ENCODE results near the gene SMIM35.

Gene SMIM35

DNA sequence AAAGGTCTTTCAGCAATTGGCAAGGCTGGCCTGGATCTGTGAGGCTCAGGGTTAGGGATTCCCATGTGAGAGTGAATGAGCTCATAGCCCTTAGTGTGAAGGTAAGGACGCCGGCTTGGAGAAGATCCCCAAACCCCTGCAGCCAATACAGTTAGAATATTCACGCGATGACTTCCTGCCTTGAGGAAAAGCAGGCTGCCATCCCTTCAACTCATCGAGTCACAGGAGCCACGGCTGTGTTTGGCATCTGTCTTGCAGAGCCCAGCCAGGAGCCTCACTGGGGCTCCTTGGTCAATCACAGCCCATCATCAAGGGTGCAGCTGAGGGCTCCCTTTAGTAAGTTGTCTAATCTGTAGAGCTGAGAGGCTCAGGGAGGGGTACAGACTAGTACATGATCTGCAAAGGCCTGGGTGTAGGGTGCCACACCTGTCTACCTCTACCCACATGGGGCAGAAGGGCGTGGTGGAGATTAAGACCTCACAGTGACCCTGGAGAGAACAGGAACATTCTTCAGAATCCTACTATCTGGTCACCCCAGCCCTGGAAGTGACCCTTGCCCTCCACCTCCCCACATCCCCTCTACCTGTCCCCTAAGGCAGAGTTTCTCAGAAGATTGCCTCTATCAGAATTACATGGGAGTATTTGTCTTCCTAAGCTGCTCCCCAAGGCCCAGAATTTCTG lies 82.1 kb downstream of the SMIM35 start:
- no peak for DNase-seq (ENCODE audit: low read depth, low spot score)

DNA sequence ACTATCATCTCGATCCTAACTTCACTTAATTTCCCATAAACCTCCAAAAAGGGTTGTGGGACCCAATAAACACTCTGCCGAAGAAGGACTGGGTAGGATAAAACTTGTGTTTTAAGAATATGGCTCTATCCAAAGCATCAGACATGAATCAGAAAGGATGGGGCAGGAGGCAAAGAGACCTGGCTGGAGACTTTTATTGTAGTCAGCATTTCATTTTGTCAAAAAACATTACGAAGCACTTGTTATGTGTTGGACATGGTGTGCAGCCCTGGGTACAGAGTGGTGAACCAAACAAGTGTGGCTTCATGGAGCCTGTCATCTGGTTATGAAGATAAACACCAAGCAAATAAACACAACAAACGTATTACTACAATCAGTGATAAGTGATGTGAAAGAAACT lies 83.3 kb downstream of the SMIM35 start:
- DNase-seq (ENCODE audit: low read depth, low spot score), result no peak

DNA sequence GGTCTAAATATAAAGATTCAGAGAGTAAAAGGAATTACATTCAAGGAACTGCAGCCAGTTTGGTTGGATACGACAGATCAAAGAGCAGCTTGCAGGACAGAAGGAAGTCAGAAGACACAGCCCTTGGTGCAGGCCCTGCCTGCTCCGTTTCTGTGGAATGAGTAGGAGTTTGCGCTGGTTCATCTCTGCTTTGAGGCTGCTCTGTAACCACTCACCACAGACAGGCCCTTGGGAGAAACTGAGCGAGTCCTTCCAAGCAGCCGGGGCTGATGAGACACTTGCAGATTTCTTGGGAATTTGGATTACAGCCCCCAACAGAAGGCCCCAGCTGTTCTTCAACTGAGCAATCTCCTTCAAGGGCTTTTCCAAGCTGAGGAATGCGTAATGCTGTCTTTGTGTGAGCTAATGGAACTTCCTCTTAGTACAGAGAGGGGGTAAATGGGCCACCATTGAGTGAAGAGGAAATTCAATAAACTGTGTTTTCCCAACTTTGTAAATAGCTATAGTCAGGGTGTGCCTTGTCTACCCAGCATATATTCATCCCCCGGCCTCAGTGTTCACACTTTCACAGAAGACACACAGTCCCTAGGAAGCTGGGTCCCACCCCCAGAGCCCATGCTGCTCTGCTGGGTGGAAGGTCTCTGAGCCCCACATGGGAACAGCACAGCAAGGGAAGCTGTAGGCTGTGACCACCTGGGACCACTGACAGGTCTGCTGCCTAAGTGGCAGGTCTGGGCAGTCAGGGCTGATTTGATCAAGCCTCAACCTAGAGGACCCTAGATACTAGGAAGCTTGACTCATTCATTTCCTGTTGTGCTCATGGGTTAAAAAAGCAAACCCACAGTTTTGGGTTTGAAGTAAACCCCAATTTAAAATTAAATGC lies 84.0 kb downstream of the SMIM35 start:
- DNase-seq (ENCODE audit: low read depth, low spot score), result no peak

DNA sequence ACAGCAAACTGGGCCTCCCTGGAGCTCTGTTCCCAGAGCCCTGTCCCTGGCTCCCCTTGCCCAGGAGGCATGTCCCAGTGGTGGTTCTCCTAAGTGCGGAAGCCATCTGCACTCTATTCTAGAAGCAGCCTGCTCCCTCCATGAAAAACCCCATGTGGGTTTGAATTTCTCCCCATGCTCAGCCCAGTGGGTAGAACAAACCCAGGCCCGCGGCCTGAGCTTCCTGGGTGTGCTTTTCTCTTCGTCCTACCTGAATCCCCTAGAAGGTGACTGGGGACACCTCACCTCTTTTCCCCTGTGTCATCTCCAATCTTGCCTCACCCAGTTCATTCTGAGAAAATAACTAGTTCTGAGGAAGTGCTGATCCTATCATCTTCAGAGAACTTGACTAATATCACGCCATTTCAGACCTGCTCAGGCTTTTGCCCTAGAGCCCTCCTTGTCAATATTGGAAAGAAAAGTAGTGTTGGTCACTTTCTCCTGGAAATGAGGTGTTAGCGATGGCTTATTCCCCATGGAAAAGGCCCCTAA lies 84.7 kb downstream of the SMIM35 start:
- DNase-seq (ENCODE audit: low read depth, low spot score), result no peak

- no peak for DNase-seq (ENCODE audit: low read depth, low spot score)
Measured at GRCh38 chr11:118001494-118001971, 85.2 kb downstream of the SMIM35 start.

GRCh38 chr11:118000850-118001228 lies 85.9 kb downstream of the SMIM35 start:
- no peak for DNase-seq (ENCODE audit: low read depth, low spot score)

GRCh38 chr11:118000067-118000849 lies 86.5 kb downstream of the SMIM35 start:
- DNase-seq (ENCODE audit: low read depth, low spot score), result no peak

DNA sequence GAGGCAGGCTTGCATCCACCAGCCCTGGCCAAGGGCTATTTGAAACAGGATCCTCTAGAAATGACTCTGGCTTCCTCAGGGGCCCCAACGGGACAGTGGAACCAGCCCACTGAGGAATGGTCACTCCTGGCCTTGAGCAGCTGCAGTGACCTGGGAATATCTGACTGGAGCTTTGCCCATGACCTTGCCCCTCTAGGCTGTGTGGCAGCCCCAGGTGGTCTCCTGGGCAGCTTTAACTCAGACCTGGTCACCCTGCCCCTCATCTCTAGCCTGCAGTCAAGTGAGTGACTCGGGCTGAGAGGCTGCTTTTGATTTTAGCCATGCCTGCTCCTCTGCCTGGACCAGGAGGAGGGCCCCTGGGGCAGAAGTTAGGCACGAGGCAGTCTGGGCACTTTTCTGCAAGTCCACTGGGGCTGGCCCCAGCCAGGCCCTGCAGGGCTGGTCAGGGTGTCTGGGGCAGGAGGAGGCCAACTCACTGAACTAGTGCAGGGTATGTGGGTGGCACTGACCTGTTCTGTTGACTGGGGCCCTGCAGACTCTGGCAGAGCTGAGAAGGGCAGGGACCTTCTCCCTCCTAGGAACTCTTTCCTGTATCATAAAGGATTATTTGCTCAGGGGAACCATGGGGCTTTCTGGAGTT lies 87.3 kb downstream of the SMIM35 start:
- DNase-seq (ENCODE audit: low read depth, low spot score), result no peak

DNA sequence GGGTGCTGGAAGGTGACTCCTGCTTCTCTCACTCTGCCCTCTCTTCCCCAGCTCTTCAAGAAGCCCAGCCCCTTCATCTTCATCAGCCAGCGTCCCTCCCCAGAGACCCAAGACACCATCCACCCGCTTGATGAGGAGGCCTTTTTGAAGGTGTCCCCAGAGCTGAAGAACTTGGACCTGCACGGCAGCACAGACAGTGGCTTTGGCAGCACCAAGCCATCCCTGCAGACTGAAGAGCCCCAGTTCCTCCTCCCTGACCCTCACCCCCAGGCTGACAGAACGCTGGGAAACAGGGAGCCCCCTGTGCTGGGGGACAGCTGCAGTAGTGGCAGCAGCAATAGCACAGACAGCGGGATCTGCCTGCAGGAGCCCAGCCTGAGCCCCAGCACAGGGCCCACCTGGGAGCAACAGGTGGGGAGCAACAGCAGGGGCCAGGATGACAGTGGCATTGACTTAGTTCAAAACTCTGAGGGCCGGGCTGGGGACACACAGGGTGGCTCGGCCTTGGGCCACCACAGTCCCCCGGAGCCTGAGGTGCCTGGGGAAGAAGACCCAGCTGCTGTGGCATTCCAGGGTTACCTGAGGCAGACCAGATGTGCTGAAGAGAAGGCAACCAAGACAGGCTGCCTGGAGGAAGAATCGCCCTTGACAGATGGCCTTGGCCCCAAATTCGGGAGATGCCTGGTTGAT lies 88.0 kb downstream of the SMIM35 start:
- DNase-seq (ENCODE audit: low read depth, low spot score), result no peak

- DNase-seq (ENCODE audit: low read depth, low spot score), result no peak
Measured at GRCh38 chr11:117997823-117998579, 88.8 kb downstream of the SMIM35 start.

DNA sequence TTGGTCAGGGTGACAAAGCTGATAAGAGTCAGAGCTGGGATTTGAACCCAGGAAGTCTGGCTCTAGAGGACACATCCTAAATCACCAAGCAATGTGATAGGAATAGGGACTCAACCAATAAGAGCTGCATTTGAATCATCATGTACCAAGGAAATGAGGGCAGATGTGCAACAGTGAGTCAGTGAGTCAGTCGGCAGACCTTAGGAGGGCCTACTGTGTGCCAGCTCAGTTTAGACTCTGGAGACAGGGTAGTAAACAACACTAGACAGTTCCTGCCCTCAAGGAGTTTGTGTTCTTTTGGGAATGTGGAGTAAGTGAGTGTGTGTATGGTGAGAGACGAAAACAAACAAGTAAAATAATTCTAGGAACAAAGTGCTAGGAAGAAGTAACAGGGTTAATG lies 89.4 kb downstream of the SMIM35 start:
- no peak for DNase-seq (ENCODE audit: low read depth, low spot score)

DNA sequence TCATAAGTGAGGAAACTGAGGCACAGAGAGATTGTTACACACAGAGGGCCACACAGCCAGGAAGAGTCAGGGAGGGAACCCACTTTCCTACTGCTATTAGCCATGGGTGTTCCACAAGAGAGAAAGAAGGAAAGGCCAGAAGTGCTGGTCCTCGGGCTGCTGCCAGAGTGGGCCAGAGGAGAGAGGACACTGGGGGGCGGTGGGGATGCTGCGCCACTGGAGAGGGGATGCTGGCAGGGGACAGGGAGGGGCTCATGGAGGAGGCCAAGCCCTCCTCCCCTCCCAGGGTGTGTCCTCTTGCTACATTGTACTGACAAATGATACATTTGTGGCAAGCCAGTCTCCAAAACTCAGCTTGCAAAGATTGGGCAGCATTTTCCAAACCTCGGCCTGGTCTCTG lies 90.7 kb downstream of the SMIM35 start:
- no peak for DNase-seq (ENCODE audit: low read depth, low spot score)

GRCh38 chr11:117995472-117995871 lies 91.3 kb downstream of the SMIM35 start:
- DNase-seq (ENCODE audit: low read depth, low spot score), result no peak

DNA sequence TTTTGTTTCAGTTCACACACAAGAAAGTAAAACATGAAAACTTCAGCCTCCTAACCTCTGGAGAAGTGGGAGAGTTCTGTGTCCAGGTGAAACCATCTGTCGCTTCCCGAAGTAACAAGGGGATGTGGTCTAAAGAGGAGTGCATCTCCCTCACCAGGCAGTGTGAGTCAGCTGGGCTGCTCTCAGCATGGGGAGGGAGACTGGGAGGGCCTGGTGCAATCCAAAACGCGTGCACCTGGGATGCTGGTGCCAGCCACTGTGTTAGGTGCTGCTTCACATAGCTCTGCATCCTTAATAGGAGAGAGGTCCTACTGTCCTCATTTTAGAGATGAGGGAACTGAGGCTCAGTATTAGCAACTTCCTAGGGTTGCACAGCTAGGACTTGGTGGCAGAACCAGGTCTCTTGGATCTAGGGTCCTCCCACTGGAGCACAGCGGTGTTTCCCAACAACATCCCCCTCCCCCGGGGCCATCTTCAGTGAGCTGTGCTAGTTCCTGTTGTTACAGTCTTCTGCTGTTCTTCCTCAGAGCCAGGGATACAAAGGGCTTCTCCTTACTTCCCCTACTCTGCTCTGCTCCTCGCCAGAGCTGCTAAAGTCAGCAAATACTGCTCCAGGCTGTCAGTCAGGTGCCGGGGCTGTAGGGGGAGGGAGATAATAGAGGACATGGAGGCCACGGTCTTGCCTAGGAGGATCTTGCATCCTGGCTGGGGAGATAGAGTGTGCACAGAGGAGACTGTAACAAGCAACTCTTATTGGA lies 92.6 kb downstream of the SMIM35 start:
- no peak for DNase-seq (ENCODE audit: low read depth, low spot score)

DNA sequence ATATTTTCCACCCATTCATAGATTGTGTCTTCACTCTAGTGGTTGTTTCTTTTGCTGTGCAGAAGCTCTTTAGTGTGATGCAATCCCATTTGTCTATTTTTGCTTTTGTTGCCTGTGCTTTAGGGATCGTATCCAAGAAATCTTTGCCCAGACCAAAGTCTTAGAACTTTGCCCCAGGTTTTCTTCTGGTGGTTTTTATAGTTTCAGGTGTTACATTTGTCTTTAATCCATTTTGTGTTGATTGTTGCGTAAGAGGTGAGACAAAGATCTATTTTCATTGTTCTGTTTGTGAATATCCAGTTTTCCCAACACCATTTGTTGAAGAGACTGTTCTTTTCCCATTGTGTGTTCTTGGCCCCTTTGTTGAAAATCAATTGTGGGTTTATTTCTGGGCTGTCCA lies 94.1 kb downstream of the SMIM35 start:
- DNase-seq (ENCODE audit: low read depth, low spot score), result no peak

DNA sequence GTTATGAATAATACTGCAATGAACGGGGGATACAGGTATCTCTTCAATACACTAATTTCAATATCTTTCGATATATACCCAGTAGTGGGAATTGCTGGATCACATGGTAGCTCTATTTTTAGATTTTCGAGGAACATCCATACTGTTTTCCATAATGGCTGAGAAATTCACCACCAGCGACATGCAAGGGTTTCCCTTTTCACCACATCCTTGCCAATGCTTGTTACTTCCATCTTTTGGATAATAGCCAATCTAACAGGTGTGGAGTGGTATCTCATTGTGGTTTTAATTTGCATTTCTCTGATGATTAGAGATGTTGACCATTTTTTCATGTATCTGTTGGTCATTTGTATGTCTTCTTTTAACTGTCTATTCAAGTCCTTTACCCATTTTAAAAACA lies 94.6 kb downstream of the SMIM35 start:
- DNase-seq (ENCODE audit: low read depth, low spot score), result no peak

GRCh38 chr11:117989351-117990102 lies 97.2 kb downstream of the SMIM35 start:
- no peak for DNase-seq (ENCODE audit: low read depth, low spot score)

DNA sequence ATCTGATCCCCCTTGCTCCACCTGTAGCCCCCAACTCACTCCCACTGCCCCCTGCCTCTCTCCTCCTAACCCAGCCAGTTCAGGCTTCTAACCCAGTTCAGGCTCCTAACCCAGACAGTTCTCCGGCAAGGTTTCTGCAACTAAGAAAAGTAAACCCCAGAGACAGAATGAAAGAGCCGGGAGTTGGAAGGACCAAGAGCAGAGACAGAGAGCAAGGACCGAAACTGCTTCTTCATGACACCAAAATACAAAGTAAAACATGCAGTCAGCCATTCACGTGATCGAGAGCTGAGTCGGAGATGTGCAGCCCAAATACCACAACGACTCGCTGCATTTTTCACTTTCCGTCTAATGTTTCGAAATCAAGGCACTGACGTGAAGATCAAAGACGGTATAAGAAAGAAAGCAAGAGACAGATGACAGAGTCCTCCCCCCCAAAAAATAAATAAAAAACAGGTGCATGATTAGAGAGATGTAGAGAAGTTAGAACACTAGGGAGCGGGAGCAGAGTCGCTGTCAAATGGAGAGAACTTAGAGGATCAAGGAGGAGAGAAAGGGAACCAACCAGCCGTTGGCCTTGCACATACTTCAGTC lies 99.7 kb downstream of the SMIM35 start:
- peak; percentile 44 for DNase-seq (ENCODE audit: low read depth, low spot score)

All from activated naive CD8-positive, alpha-beta T cell treated with anti-CD3 and anti-CD28 coated beads, Interleukin-2, amount 50 U/mL, for 16 hours (primary cell).